PC-9 (cell line): Measurements from ENCODE around the gene HCN1.

Source experiments
- CTCF ChIP-seq: fragments of 200-600 bp; sonication (generic); conservative IDR thresholded peaks from 2 replicates; pipeline ENCODE4 v1.6.1; 2017; ENCODE audit warnings: mixed run types, antibody characterized with exemption, mild to moderate bottlenecking, moderate library complexity
- EZH2 ChIP-seq: fragments of 200-600 bp; sonication (generic); IDR thresholded peaks from 2 replicates; pipeline ENCODE4 v1.8.0; 2017; ENCODE audit warnings: antibody characterized with exemption, low read depth

GRCh38 chr5:45639040-45639439, 57.1 kb downstream of the HCN1 start:
- TF ChIP-seq CTCF (peak; percentile 58), EZH2 (no peak)
